ENCODE data around the gene POFUT1.
"Not testable (repeated sequence)": the region's sequence is repeated elsewhere in the genome, so short reads cannot be mapped to it uniquely, and the experiment has no call there.

The POFUT1 gene

DNA sequence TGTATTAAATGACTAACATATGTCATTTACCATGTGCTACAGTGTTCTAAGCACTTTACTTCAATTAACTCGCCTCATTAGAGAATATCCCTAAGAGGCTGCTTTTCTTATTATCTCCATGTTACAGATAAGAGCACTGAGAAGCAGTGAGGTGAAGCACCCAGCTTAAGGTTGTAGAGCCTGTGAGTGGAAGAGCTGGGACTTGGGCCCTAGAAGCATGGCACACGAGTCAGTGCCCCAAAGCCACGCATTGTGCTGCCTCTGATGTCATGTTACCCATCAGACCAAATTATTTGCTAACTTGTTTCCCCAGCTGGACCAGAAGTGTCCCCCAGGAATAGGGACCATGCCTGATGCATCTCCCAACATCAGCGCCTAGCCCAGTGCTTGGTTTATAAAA, 34.1 kb downstream of the POFUT1 start:
- Histone ChIP-seq H3K36me3 (ENCODE audit: control insufficient read depth in 5 of 5, insufficient read depth in 5 of 5, low read length in 5 of 5) (peaks cover 0 to 4% (median 3%) of the 10 kb centered on the region in 5 donors), H3K4me1 (ENCODE audit: control insufficient read depth in 5 of 5, insufficient read depth in 5 of 5, low read length in 5 of 5) (peaks cover 0 to 5% (median 2%) of the 10 kb centered on the region in 5 donors), H3K9me3 (ENCODE audit: control insufficient read depth in 5 of 5, low read length in 5 of 5) (no peaks in the 10 kb centered on the region), H3K27me3 (ENCODE audit: control insufficient read depth in 5 of 5, insufficient read depth in 4 of 5, low read length in 5 of 5) (no peaks in the 10 kb centered on the region), H3K9ac (ENCODE audit: low read length in 5 of 5) (no peak overlapping the region), H3K27ac (ENCODE audit: low read depth, low read length) (no peak overlapping the region), H3K4me3 (ENCODE audit: low read depth in 1 of 5, low read length in 5 of 5) (no peak overlapping the region)

DNA sequence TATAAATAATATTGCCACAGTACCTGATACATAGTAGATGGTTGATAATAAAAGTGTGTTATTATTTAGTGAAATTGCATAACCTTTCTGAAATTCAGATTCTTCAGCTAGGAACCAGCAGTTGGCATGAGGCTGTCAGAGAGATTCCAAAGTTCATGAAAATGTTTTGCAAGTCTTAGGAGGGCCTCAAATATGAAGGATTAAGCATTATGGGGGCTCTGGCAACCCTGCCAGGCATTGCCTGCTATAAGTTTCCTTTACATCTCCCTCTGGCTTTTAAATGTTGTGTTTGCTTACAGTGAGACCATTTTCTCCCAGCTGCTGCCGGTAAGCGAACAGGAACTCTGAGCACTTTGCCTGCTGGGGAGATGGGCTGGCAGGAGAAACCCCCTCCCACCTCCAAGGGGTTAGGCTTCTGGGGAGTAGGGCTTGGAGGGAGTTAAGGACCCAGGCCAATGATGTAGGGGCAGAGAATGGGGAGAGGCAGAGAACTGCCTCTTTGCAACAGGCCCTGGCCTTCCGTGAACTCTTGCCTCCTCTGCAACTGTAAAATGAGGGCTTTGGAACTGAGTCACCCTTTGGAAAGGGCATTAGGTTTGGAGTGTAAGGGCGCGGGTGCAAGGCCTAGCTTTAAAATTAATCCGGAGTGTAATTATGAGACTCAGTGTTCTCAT, 36.6 kb downstream of the POFUT1 start:
- H3K9ac ChIP-seq (ENCODE audit: low read length in 5 of 5): no peak overlapping the region
- no peaks in the 10 kb centered on the region for H3K36me3 ChIP-seq (ENCODE audit: control insufficient read depth in 5 of 5, insufficient read depth in 5 of 5, low read length in 5 of 5)
- no peaks in the 10 kb centered on the region for H3K27me3 ChIP-seq (ENCODE audit: control insufficient read depth in 5 of 5, insufficient read depth in 4 of 5, low read length in 5 of 5)
- no peaks in the 10 kb centered on the region for H3K9me3 ChIP-seq (ENCODE audit: control insufficient read depth in 5 of 5, low read length in 5 of 5)
- H3K27ac ChIP-seq (ENCODE audit: low read depth, low read length): no peak overlapping the region
- peaks cover 0 to 5% (median 2%) of the 10 kb centered on the region in 5 donors for H3K4me1 ChIP-seq (ENCODE audit: control insufficient read depth in 5 of 5, insufficient read depth in 5 of 5, low read length in 5 of 5)
- H3K4me3 ChIP-seq (ENCODE audit: low read depth in 1 of 5, low read length in 5 of 5): no peak overlapping the region

DNA sequence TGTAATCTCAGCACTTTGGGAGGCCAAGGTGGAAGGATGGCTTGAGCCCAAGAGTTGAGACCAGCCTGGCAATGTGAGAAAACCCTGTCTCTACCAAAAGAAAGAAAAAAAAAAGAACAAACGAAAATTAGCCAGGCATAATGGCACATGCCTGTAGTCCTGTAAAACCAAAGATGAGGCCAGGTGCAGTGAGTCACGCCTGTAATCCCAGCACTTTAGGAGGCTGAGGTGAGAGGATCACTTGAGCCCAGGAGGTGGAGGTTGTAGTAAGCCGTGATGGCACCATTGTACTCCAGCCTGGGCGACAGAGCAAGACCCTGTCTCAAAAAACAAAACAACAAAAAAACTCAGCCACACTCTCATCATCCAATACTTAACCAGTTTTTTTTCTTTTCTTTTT, 37.3 kb downstream of the POFUT1 start:
- no peak overlapping the region for H3K4me3 ChIP-seq (ENCODE audit: low read depth in 1 of 5, low read length in 5 of 5)
- H3K27me3 ChIP-seq (ENCODE audit: control insufficient read depth in 5 of 5, insufficient read depth in 4 of 5, low read length in 5 of 5): no peaks in the 10 kb centered on the region
- peaks cover 0 to 5% (median 2%) of the 10 kb centered on the region in 5 donors for H3K4me1 ChIP-seq (ENCODE audit: control insufficient read depth in 5 of 5, insufficient read depth in 5 of 5, low read length in 5 of 5)
- no peaks in the 10 kb centered on the region for H3K36me3 ChIP-seq (ENCODE audit: control insufficient read depth in 5 of 5, insufficient read depth in 5 of 5, low read length in 5 of 5)
- H3K9me3 ChIP-seq (ENCODE audit: control insufficient read depth in 5 of 5, low read length in 5 of 5): no peaks in the 10 kb centered on the region
- H3K27ac ChIP-seq (ENCODE audit: low read depth, low read length): no peak overlapping the region
- H3K9ac ChIP-seq (ENCODE audit: low read length in 5 of 5): no peak overlapping the region

DNA sequence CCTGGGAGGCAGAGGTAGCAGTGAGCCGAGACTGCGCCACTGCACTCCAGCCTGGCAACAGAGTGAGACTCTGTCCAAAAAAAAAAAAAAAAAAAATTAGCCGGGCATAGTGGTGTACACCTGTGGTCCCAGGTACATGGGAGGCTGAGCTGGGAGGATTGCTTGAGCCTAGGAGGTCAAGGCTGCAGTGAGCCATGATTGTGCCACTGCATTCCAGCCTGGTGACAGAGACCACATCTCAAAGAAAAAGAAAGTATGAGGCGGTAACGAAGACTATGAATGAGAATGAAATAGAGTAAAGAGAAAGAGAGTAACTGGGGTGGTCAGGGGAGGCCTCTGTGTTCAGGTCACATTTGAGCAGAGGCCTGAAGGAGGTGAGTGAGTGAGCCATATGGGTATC, 38.5 kb downstream of the POFUT1 start:
- H3K9ac ChIP-seq (ENCODE audit: low read length in 5 of 5); H3K9me3 ChIP-seq (ENCODE audit: control insufficient read depth in 5 of 5, low read length in 5 of 5); H3K27me3 ChIP-seq (ENCODE audit: control insufficient read depth in 5 of 5, insufficient read depth in 4 of 5, low read length in 5 of 5); H3K4me1 ChIP-seq (ENCODE audit: control insufficient read depth in 5 of 5, insufficient read depth in 5 of 5, low read length in 5 of 5); H3K36me3 ChIP-seq (ENCODE audit: control insufficient read depth in 5 of 5, insufficient read depth in 5 of 5, low read length in 5 of 5); H3K4me3 ChIP-seq (ENCODE audit: low read depth in 1 of 5, low read length in 5 of 5); H3K27ac ChIP-seq (ENCODE audit: low read depth, low read length): not testable (repeated sequence)

DNA sequence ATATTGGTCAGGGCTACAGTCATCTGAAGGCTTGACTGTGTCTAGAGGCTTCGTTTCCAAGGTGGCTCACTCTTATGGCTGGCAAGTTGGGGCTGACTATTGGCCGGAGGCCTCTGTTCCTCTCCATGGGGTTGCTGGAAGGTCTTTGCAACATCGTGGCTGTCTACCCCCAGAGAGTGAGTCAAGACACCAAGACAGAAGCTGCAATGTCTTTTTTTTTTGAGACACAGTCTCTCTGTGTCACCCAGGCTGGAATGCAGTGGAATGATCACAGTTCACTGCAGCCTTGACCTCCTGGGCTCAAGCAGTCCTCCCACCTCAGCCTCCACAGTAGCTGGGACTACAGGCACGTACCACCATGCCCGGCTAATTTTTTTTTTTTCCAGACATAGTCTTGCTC, 40.4 kb downstream of the POFUT1 start:
- H3K4me3 ChIP-seq (ENCODE audit: low read depth in 1 of 5, low read length in 5 of 5): no peak overlapping the region
- H3K36me3 ChIP-seq (ENCODE audit: control insufficient read depth in 5 of 5, insufficient read depth in 5 of 5, low read length in 5 of 5): no peaks in the 10 kb centered on the region
- H3K9ac ChIP-seq (ENCODE audit: low read length in 5 of 5): no peak overlapping the region
- H3K27me3 ChIP-seq (ENCODE audit: control insufficient read depth in 5 of 5, insufficient read depth in 4 of 5, low read length in 5 of 5): no peaks in the 10 kb centered on the region
- no peak overlapping the region for H3K27ac ChIP-seq (ENCODE audit: low read depth, low read length)
- H3K4me1 ChIP-seq (ENCODE audit: control insufficient read depth in 5 of 5, insufficient read depth in 5 of 5, low read length in 5 of 5): peaks cover 0 to 5% (median 0%) of the 10 kb centered on the region in 5 donors
- H3K9me3 ChIP-seq (ENCODE audit: control insufficient read depth in 5 of 5, low read length in 5 of 5): no peaks in the 10 kb centered on the region

DNA sequence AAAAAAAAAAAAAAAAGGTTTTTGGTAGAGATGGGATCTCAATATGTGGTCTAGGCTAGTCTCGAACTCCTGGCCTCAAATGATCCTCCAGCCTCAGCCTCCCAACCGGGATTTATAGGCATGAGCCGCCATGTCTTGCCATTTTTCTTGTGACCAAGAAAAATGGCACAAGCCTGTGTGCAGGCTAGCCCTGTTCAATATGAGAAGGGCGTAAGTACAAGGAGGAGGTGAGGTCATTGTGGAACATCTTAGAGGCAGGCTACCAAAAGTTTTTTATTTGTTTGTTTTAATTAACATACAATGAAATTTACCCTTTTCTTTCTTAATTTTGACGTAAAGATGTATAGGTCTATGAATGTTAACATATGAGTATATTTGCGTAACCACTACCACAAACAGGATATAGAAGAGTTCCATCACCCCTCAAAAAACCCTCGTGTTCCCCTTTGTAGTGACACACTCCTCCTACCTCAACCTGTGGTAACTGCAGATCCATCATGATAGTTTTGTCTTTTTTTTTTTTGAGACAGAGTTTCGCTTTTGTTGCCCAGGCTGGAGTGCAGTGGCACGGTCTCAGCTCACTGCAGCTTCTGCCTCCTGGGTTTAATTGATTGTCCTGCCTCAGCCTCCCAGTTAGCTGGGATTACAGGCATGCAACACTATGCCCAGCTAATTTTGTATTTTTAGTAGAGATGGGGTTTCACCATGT, 41.5 kb downstream of the POFUT1 start:
- Histone ChIP-seq H3K27me3 (ENCODE audit: control insufficient read depth in 5 of 5, insufficient read depth in 4 of 5, low read length in 5 of 5) (no peaks in the 10 kb centered on the region), H3K36me3 (ENCODE audit: control insufficient read depth in 5 of 5, insufficient read depth in 5 of 5, low read length in 5 of 5) (no peaks in the 10 kb centered on the region), H3K9me3 (ENCODE audit: control insufficient read depth in 5 of 5, low read length in 5 of 5) (no peaks in the 10 kb centered on the region), H3K27ac (ENCODE audit: low read depth, low read length) (no peak overlapping the region), H3K4me1 (ENCODE audit: control insufficient read depth in 5 of 5, insufficient read depth in 5 of 5, low read length in 5 of 5) (peaks cover 0 to 4% (median 0%) of the 10 kb centered on the region in 5 donors), H3K4me3 (ENCODE audit: low read depth in 1 of 5, low read length in 5 of 5) (no peak overlapping the region), H3K9ac (ENCODE audit: low read length in 5 of 5) (no peak overlapping the region)

DNA sequence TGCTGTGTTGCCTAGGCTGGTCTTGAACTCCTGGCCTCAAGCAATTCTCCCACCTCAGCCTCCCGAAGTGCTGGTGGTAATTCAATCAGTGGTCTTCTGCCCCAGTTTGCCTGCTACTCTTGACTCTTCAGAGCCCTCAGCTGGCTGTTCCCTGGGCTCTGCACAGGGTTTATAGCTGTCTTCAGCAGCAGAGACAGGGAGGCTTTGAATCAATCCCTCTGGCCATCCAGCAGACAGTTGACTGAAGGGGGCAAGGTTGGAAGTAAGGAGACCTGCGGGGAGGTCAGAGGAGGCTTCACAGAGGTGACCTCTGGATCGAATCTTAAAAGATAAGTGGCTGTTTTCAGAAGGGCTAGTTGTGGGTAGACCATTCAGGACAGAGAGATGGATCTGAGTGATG, 43.8 kb downstream of the POFUT1 start:
- Histone ChIP-seq H3K9me3 (ENCODE audit: control insufficient read depth in 5 of 5, low read length in 5 of 5) (no peaks in the 10 kb centered on the region), H3K36me3 (ENCODE audit: control insufficient read depth in 5 of 5, insufficient read depth in 5 of 5, low read length in 5 of 5) (no peaks in the 10 kb centered on the region), H3K9ac (ENCODE audit: low read length in 5 of 5) (no peak overlapping the region), H3K4me1 (ENCODE audit: control insufficient read depth in 5 of 5, insufficient read depth in 5 of 5, low read length in 5 of 5) (no peaks in the 10 kb centered on the region), H3K4me3 (ENCODE audit: low read depth in 1 of 5, low read length in 5 of 5) (no peak overlapping the region), H3K27me3 (ENCODE audit: control insufficient read depth in 5 of 5, insufficient read depth in 4 of 5, low read length in 5 of 5) (no peaks in the 10 kb centered on the region), H3K27ac (ENCODE audit: low read depth, low read length) (no peak overlapping the region)

DNA sequence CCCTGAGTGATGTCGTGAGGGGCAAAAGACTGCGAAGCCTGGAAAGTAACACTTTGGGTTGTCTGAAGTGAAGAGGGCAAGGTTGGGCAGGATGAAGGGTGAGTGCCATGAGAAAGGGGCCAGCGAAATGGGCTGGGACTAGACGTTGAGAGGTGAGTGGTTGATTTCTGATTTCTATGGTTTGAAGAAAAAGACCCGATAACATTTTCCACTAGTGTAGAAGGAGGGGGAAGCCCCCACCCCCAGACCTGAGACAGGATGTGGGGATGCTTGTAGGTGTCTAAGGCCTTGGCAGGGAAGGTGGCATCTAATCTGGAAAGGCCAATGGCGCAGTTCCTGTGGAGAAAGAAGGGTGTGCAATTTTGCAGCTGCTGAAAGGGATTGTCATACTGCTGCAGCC, 44.5 kb downstream of the POFUT1 start:
- Histone ChIP-seq H3K4me1 (ENCODE audit: control insufficient read depth in 5 of 5, insufficient read depth in 5 of 5, low read length in 5 of 5) (no peaks in the 10 kb centered on the region), H3K27me3 (ENCODE audit: control insufficient read depth in 5 of 5, insufficient read depth in 4 of 5, low read length in 5 of 5) (no peaks in the 10 kb centered on the region), H3K36me3 (ENCODE audit: control insufficient read depth in 5 of 5, insufficient read depth in 5 of 5, low read length in 5 of 5) (no peaks in the 10 kb centered on the region), H3K4me3 (ENCODE audit: low read depth in 1 of 5, low read length in 5 of 5) (no peak overlapping the region), H3K9ac (ENCODE audit: low read length in 5 of 5) (no peak overlapping the region), H3K27ac (ENCODE audit: low read depth, low read length) (no peak overlapping the region), H3K9me3 (ENCODE audit: control insufficient read depth in 5 of 5, low read length in 5 of 5) (no peaks in the 10 kb centered on the region)

DNA sequence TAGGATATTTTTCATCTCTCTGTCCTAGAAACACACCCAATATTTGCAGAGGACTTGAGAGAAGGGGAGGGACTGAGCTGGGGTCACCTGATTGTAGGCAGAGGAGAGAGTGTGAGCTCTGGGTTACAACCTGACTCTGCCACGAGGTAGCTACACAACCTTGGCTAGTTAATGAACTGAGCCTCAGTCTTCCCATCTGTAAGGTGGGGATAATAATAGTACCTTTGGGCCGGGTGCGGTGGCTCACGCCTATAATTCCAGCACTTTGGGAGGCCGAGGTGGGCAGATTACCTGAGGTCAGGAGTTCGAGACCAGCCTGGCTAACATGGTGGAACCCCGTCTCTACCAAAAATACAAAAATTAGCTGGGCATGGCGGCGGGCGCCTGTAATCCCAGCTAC, 53.3 kb downstream of the POFUT1 start:
- H3K4me3 ChIP-seq (ENCODE audit: low read depth in 1 of 5, low read length in 5 of 5); H3K27me3 ChIP-seq (ENCODE audit: control insufficient read depth in 5 of 5, insufficient read depth in 4 of 5, low read length in 5 of 5); H3K27ac ChIP-seq (ENCODE audit: low read depth, low read length); H3K36me3 ChIP-seq (ENCODE audit: control insufficient read depth in 5 of 5, insufficient read depth in 5 of 5, low read length in 5 of 5); H3K9ac ChIP-seq (ENCODE audit: low read length in 5 of 5); H3K4me1 ChIP-seq (ENCODE audit: control insufficient read depth in 5 of 5, insufficient read depth in 5 of 5, low read length in 5 of 5); H3K9me3 ChIP-seq (ENCODE audit: control insufficient read depth in 5 of 5, low read length in 5 of 5): not testable (repeated sequence)

DNA sequence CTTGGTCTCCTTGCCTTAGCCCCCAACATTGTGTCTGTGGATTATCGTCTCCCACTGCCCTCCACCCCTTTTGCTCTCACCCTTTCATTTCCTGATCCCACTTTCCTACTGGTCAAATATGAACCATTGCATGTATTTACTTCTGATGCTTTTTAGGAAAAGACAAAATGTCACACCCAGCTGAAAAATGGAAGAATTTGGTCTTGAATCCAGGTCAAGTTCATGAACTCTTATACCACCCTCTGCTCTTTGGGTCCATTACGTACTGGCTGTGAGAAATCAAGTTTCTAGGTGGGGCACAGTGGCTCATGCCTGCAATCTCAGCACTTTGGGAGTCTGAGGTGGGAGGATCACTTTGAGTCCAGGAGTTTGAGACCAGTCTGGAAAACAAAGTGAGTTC, 54.0 kb downstream of the POFUT1 start:
- H3K9me3 ChIP-seq (ENCODE audit: control insufficient read depth in 5 of 5, low read length in 5 of 5): no peaks in the 10 kb centered on the region
- H3K4me3 ChIP-seq (ENCODE audit: low read depth in 1 of 5, low read length in 5 of 5): no peak overlapping the region
- no peaks in the 10 kb centered on the region for H3K4me1 ChIP-seq (ENCODE audit: control insufficient read depth in 5 of 5, insufficient read depth in 5 of 5, low read length in 5 of 5)
- no peaks in the 10 kb centered on the region for H3K27me3 ChIP-seq (ENCODE audit: control insufficient read depth in 5 of 5, insufficient read depth in 4 of 5, low read length in 5 of 5)
- H3K27ac ChIP-seq (ENCODE audit: low read depth, low read length): no peak overlapping the region
- H3K9ac ChIP-seq (ENCODE audit: low read length in 5 of 5): no peak overlapping the region
- no peaks in the 10 kb centered on the region for H3K36me3 ChIP-seq (ENCODE audit: control insufficient read depth in 5 of 5, insufficient read depth in 5 of 5, low read length in 5 of 5)

All from subcutaneous abdominal adipose tissue (tissue), 5 donors.